Urinary bladder (tissue), 4 donors: Measurements from ENCODE around the gene FBN1. TPM values are rescaled to one million over a fixed set of nuclear protein-coding genes. Genes with fewer than 3 reads are reported as not detected.

ENCODE experiments used
- DNase-seq: peaks from one replicate; pipeline ENCODE4 v3.0.0-alpha.2; 2015; ENCODE audit errors: extremely low spot score
- H3K27ac ChIP-seq: one replicate; pipeline ENCODE4 v1.5.1; 2013; ENCODE audit warnings: low read depth, mild to moderate bottlenecking, moderate library complexity
- H3K36me3 ChIP-seq: one replicate; pipeline ENCODE4 v1.6.1; 2013; ENCODE audit warnings: mild to moderate bottlenecking, moderate library complexity; ENCODE audit not compliant: insufficient read depth
- H3K4me1 ChIP-seq: one replicate; pipeline ENCODE4 v1.6.1; 2013; ENCODE audit warnings: mild to moderate bottlenecking, moderate library complexity; ENCODE audit not compliant: insufficient read depth
- H3K4me3 ChIP-seq: one replicate; pipeline ENCODE4 v1.5.1; 2013; ENCODE audit warnings: low read depth, low read length
- WGBS: extraction: QIAGEN DNeasy Blood & Tissue Kit; methylation state at CpG from one replicate; pipeline ENCODE4 v1.1.7; 2013; 5-methylcytosine and 5-hydroxymethylcytosine counted together
- polyA plus RNA-seq: library from polyadenylated mRNA; stranded (reverse); fragments of 200-250 nt; gene quantifications from one replicate; pipeline ENCODE4 v1.2.3, GENCODE V29; 2013
- total RNA-seq: library from RNA; depleted of rRNA; stranded (reverse); fragments of >200 nt; gene quantifications from one replicate; pipeline ENCODE4 v1.2.3, GENCODE V29; 2014
- donor health status: healthy with polysubstance abuse.
- donor health status: healthy.

The FBN1 gene
- total and polyA plus RNA-seq, 2 donors = 75.5 to 698 TPM

DNA sequence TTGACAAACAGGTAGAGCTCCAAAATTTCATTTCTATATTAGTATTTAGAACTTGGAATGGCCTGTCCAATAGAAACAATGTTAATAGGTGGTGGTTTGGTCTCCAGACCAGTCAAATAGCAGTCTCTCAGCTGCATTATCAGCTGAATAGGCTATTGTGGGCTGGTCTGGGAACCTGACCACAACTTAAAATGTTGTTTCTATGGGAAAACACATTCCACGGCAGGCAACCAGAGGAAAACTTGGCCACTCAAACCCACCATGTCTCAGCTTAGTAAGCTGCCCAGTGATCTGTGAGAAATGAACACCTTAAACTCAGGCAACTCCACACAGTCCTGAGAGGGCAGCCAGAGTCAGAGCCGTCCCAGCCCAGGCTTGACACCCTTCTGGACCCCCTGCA, 20.4 kb downstream of the FBN1 start:
- Histone ChIP-seq H3K27ac (no peak overlapping the region), H3K4me3 (no peak overlapping the region), H3K36me3 (no peaks in the 10 kb centered on the region), H3K4me1 (no peaks in the 10 kb centered on the region)
- no peak for DNase-seq
- 89% methylated on average over 2 of the region's 2 CpGs for WGBS

DNA sequence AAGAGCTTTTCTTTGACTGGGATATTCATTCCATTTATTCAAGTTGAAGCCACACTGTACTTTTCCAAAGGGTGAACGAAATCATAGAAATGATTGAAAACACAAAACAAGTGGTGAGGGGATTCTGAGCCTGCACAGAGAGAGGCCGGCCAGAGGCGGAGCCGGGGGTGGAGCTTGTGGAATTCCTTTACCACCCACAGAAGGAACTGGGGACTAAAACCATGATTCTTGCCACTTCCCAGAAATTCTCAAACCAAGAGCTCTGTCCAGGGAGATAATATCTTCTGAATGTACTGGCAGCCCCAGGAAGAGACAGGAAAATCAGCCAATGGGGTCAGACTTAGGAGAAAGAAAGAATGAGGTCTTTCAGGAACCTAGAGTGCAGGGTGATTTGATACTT, 20.8 kb downstream of the FBN1 start:
- no peak overlapping the region for H3K27ac ChIP-seq
- 76% methylated on average over 4 of the region's 4 CpGs for WGBS
- H3K4me3 ChIP-seq = no peak overlapping the region
- H3K36me3 ChIP-seq = no peaks in the 10 kb centered on the region
- no peak for DNase-seq
- no peaks in the 10 kb centered on the region for H3K4me1 ChIP-seq

DNA sequence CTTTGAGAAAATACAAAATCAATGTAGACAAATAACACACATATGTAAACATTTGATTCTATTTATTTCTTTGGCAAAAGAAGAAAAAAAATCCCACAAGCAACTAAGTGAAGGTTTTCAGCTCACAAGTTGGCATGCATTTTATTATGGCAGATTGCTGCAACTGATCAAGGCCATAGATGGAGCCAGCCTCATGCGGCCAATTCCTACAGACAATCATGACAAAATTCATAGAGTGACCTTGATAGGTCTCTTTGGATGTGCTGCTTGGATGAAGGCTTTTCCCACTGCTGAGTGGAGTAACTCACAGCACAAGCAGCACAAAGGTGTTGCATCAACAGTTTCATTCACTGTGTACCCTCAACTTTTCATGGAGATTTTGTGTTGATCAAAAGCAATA, 22.1 kb downstream of the FBN1 start:
- no peak for DNase-seq
- Histone ChIP-seq H3K4me1 (no peaks in the 10 kb centered on the region), H3K27ac (no peak overlapping the region), H3K36me3 (no peaks in the 10 kb centered on the region), H3K4me3 (no peak overlapping the region)
- WGBS = 92% methylated on average over 1 of the region's 1 CpG

DNA sequence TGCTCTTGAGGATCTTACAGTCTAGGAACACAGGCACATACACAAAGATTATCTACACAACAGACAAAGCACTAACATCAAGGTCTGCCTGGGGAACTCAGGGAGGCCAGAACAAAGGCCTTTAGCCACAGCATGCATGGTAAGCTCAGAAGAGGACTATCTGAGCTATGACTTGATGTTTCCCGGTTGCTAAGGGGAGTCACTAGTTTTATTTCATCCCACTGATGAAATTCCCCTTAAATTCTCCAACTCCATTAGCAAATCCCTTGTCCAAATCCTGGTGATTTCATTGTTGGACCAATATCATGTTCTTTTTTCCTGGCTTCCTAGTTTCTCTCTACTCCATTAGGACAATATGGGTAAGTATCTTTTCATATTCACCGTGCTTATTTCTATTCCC, 23.3 kb downstream of the FBN1 start:
- WGBS = 76% methylated on average over 2 of the region's 2 CpGs
- no peak for DNase-seq
- Histone ChIP-seq H3K4me1 (no peaks in the 10 kb centered on the region), H3K27ac (no peak overlapping the region), H3K4me3 (no peak overlapping the region), H3K36me3 (no peaks in the 10 kb centered on the region)

DNA sequence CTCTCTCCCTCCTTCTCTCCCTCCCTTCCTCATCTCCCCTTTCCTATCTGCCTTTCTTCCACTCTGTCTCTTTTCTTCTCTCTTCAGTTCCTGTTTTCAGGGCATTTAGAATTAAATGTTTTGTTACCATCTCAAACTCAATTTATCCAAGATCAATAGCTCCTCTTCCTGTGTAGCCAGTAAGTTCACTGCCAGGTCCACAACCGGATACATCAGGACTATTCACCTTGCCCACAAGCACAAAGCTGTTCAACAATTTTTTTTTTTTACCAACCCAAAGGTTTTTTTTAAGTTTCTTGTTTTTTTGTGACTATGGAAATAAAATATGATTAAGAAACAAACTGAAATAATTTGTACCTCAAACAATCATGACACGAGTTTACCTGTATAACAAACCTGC, 26.1 kb downstream of the FBN1 start:
- no peak for DNase-seq
- Histone ChIP-seq H3K36me3 (no peaks in the 10 kb centered on the region), H3K4me1 (no peaks in the 10 kb centered on the region), H3K4me3 (no peak overlapping the region), H3K27ac (no peak overlapping the region)
- WGBS = 94% methylated on average over 2 of the region's 2 CpGs

DNA sequence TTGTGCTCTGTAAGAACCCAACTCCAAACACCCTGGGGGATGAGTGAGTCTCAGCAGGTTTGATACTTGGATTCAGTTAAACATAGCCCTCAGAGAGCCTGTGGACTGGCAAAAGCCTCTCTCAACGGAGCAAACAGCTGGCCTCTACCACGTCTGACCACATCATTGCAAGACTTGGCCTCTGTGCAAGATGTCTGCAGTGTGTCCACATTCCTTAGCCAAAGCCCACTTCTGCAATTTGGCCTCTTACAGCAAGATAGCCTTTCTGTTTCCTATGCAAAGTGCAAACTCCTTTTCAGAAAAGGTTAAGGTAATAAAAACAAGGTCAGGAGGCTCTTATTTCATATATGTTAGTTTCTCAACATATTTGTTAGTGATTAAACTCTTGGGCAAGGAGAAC, 27.9 kb downstream of the FBN1 start:
- H3K27ac ChIP-seq = no peak overlapping the region
- H3K36me3 ChIP-seq = no peaks in the 10 kb centered on the region
- no peak for DNase-seq
- 16% methylated on average over 2 of the region's 2 CpGs for WGBS
- H3K4me3 ChIP-seq = no peak overlapping the region
- H3K4me1 ChIP-seq = no peaks in the 10 kb centered on the region

DNA sequence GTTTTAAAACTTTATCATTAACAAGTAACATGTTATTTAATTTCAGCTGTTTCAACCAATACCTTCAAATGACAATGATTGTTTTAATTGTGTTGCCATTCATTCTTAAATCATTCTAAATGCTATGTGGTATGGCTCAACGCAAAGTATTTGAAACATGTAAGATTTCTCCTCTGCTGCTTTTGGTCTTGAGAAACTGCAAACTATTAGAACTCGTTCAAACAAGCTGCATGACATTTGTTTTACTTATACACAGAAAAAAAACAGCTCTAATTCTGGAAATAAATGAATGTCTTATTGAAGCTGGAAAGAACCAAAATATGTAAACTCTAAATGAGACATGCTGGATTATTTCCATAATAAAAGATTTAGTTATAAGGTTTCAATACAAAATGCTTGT, 29.3 kb downstream of the FBN1 start:
- H3K36me3 ChIP-seq = no peaks in the 10 kb centered on the region
- no peaks in the 10 kb centered on the region for H3K4me1 ChIP-seq
- H3K4me3 ChIP-seq = no peak overlapping the region
- WGBS = 30% methylated on average over 2 of the region's 2 CpGs
- no peak overlapping the region for H3K27ac ChIP-seq
- DNase-seq = no peak

DNA sequence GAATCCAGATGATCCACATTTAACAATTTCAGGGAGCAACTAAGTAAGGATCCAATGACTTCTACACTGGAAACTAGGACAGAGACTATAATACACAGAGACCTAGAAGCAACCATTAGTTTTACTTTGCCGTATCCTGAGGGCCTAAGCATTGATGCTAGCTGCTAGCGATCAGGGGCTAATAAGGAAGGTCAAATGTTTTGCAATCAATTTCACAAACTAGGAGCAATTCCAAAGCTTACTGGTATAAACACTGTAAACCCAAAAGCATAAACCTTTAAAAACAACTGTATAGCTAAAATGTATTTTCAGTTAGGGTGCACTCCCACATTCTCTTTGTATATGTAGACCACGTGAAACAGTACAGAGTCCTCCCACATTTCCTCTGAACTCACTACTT, 31.5 kb downstream of the FBN1 start:
- 72% methylated on average over 3 of the region's 3 CpGs for WGBS
- H3K27ac ChIP-seq = no peak overlapping the region
- no peak for DNase-seq
- no peaks in the 10 kb centered on the region for H3K36me3 ChIP-seq
- no peak overlapping the region for H3K4me3 ChIP-seq
- H3K4me1 ChIP-seq = no peaks in the 10 kb centered on the region

DNA sequence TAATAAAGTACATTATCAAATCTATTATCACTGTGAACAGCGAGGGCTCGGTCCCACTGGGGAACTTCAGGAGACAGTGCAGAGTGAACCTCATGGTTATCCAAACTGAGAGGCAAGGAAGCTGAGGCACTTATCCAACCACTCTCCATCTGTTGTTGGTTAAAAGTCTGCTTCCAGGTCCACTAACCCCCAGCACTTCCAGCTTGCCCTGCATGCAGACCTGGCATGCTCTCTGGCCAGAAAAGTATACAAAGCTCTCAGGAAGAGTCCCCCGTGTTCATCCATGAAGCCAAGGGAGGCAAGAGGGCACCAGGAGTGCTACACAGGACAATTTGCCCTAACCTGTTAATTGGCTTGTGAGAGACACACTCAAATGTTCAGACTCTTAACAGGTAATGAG, 36.0 kb downstream of the FBN1 start:
- Histone ChIP-seq H3K36me3 (no peaks in the 10 kb centered on the region), H3K4me3 (no peak overlapping the region), H3K4me1 (no peaks in the 10 kb centered on the region), H3K27ac (no peak overlapping the region)
- 76% methylated on average over 3 of the region's 3 CpGs for WGBS
- no peak for DNase-seq

DNA sequence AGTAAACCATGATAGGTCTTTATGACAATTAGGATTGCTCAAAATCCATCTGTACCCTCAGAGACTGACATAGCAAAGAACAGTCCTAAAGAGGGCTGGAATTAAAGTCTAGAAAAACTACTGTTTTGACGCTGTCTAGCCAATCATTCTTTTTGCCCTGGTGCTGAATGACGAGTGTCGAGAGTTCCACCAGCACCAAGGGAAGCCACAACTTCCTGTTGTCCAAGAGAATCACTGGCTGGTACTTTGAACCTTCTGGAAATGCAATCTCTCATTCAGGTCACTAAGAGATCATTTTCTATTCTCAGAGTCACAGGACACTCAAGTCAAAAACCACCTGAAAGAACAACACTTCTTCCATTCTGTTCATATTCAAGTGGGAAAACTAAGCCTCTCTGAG, 37.7 kb downstream of the FBN1 start:
- Histone ChIP-seq H3K4me3 (no peak overlapping the region), H3K4me1 (no peaks in the 10 kb centered on the region), H3K27ac (no peak overlapping the region), H3K36me3 (no peaks in the 10 kb centered on the region)
- WGBS = 86% methylated on average over 3 of the region's 3 CpGs
- DNase-seq = no peak

DNA sequence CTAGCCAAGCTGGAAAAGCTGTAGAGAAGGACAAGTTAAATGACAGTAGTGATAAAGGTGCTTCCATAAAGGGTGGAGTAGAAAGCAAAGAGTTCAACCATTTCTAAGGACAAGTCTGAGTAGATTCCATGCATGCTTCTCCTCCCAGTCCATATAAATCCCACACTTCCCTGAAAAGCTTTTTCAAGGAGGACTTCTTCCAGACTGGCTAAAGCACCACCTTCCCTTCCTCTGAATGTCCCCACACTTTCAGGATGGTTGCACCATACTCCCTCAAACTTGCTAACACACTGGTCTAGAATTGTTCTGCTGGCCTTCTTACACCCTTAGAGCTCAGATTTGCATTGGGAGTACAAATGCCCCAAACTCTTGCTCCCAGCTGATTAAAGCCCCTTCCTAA, 40.9 kb downstream of the FBN1 start:
- Histone ChIP-seq H3K27ac (no peak overlapping the region), H3K36me3 (peaks cover 4% of the 10 kb centered on the region), H3K4me3 (no peak overlapping the region), H3K4me1 (no peaks in the 10 kb centered on the region)
- no peak for DNase-seq

DNA sequence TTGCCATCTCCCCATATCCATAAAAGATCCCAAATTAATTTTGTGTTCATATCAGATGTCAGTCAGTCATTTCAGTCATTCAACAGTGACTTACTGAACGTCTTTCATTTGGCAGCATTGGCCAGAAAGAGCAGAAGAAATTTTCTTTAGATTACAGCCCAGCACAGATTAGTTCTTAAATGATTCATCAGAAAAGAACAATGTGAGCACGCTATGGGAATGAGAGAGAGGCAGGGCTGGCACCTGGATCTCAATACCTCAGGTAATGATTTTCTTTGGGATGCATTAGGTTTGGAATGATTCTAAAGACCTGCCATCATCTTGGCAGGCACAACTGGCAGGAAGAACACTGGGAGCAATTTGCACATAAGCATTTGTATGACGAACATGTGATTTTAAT, 41.6 kb downstream of the FBN1 start:
- 65% methylated on average over 3 of the region's 3 CpGs for WGBS
- no peak for DNase-seq
- H3K27ac ChIP-seq = no peak overlapping the region
- peaks cover 4% of the 10 kb centered on the region for H3K36me3 ChIP-seq
- no peak overlapping the region for H3K4me3 ChIP-seq
- no peaks in the 10 kb centered on the region for H3K4me1 ChIP-seq

DNA sequence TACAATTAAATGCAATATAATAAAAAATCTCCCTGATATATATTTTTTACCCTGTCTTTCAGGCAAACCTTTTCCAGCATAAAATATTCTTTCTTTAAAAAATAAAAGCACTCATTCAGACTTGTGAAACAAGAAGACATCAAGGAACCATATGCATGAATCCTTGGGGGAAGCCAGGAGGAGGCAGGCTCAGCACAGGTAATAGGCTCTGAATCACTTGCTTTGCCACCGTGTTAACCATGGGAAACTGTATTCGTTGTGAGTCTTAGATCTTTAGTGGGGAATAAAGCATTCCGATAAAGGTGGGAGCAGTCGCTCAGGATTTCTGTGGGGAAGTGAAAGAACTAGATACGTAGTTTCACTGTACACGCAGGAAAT, 42.4 kb downstream of the FBN1 start:
- H3K4me1 ChIP-seq = no peaks in the 10 kb centered on the region

DNA sequence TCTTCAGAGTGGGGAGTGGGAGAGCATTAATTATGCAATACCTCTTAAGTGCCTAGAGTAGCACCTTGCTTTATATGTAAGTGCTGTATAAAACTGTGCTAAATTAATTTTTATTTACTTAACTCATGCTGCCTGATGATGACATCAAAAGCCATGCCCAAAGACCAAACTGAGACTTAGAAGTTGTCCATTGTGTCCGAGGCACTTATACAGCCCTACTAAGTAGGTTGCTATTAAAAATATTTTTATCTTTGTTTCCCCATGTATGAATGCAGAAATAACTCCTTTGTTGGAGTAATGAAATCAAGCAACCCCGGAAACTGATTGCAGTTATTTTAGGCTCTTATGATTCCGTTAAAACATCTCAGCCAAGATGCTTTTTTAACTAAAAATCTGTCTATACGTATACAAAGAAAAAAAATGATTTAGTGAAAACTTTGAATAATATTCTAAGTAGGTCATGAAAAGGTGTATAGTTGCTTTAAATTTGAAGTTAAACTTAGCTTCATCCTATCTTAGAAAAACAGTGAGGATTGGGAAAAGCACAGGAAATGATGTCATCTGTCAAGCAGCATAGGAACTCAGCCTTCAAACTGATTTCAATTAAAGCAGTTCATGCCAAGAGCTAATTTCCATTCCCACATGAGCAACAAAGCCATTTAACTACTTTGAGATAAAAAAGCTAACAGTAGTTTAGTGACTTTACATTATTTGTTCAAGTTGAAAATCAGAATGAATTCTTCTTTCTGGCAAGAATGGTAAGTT, 43.0 kb downstream of the FBN1 start:
- WGBS = 54% methylated on average over 4 of the region's 4 CpGs
- H3K36me3 ChIP-seq = peaks cover 4% of the 10 kb centered on the region
- no peak overlapping the region for H3K4me3 ChIP-seq
- DNase-seq = peak; percentile 18
- H3K27ac ChIP-seq = no peak overlapping the region
- H3K4me1 ChIP-seq = no peaks in the 10 kb centered on the region

More for the DNA sequence above, 42.4 kb downstream of the FBN1 start:
- Histone ChIP-seq H3K4me3 (no peak overlapping the region), H3K27ac (no peak overlapping the region), H3K36me3 (peaks cover 4% of the 10 kb centered on the region)
- 71% methylated on average over 6 of the region's 6 CpGs for WGBS
- no peak for DNase-seq

DNA sequence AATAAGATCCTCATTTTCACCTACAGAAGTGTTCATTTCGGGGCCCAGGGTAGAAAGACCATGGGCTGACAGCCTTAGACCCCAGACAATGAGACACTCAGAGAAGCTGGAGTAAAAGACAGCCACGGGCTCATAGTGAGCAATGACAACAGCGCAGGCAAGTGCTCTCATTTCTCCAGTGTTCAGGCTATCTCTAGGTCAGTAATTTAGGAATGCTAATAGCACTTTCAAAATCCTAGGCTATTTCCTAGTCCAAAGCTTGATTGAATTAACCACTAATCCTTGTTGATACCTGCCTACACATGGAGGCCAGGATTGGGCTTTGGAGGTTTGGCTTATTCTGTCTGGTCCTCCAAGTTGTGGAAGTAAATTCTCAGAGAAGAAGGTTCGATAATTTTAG, 44.4 kb downstream of the FBN1 start:
- Histone ChIP-seq H3K27ac (no peak overlapping the region), H3K4me3 (no peak overlapping the region), H3K4me1 (no peaks in the 10 kb centered on the region), H3K36me3 (peaks cover 4% of the 10 kb centered on the region)
- no peak for DNase-seq
- WGBS = 89% methylated on average over 4 of the region's 4 CpGs
